Esophagus muscularis mucosa (tissue), 4 donors: ENCODE results near the gene PAM. TPM values are rescaled to one million over a fixed set of nuclear protein-coding genes. Genes with fewer than 3 reads are reported as not detected.

Experiments
- DNase-seq: peaks from one replicate; pipeline ENCODE4 v3.0.0-alpha.2; 2017; ENCODE audit errors: extremely low spot score
- H3K27ac ChIP-seq, 4 donors: fragments of 200-600 bp; sonication (generic); replicated peaks in 1 of 4; 1 replicate in 3 of 4; 2 replicates in 1 of 4; pipeline ENCODE4 v1.5.1; 2016 to 2019; ENCODE audit warnings: mild to moderate bottlenecking in 1 of 4
- H3K27me3 ChIP-seq, 4 donors: fragments of 200-600 bp; sonication (generic); one replicate each; pipeline versions ENCODE4 v1.5.1 to v1.6.0; 2016 to 2019
- H3K36me3 ChIP-seq, 4 donors: fragments of 200-600 bp; sonication (generic); one replicate each; pipeline ENCODE4 v1.5.1; 2016 to 2019
- H3K4me1 ChIP-seq, 4 donors: fragments of 200-600 bp; sonication (generic); one replicate each; pipeline ENCODE4 v1.5.1; 2016 to 2019
- H3K4me3 ChIP-seq, 4 donors: fragments of 200-600 bp; sonication (generic); 1 replicate in 2 of 4; 2 replicates in 2 of 4; pipeline ENCODE4 v1.5.1; 2016 to 2019; ENCODE audit warnings: mild to moderate bottlenecking in 4 of 4, moderate library complexity in 1 of 4
- H3K9me3 ChIP-seq, 4 donors: fragments of 200-600 bp; sonication (generic); 1 replicate in 3 of 4; 2 replicates in 1 of 4; pipeline ENCODE4 v1.5.1; 2016 to 2019
- EP300 ChIP-seq: sonication (generic); formaldehyde crosslinking; IDR thresholded peaks from one replicate; pipeline ENCODE4 v1.6.1; 2017; ENCODE audit warnings: antibody characterized with exemption
- POLR2A ChIP-seq: fragments of 450-650 bp; IDR thresholded peaks from one replicate; pipeline ENCODE4 v1.6.1; 2017; ENCODE audit warnings: antibody characterized with exemption, moderate library complexity, mild to moderate bottlenecking, low read depth
- POLR2AphosphoS5 ChIP-seq, 2 donors: sonication (generic); formaldehyde crosslinking; IDR thresholded peaks; one replicate each; pipeline ENCODE4 v1.6.1; 2017; ENCODE audit warnings: antibody characterized with exemption in 2 of 2
- WGBS: methylation state at CpG from one replicate; pipeline ENCODE4 v1.1.5; 2018; 5-methylcytosine and 5-hydroxymethylcytosine counted together
- intact Hi-C: fragments of 100-400 bp; cut with DNase I; formaldehyde crosslinking; loops from one replicate; pipeline ENCODE4 v1.15.1; 2023
- total RNA-seq, 4 donors: library from RNA; depleted of rRNA; stranded (reverse); fragments of >200 nt; gene quantifications; one replicate each; pipeline versions ENCODE4 v1.1.0 to v1.2.1, GENCODE V29; 2016
- TF ChIP-seq, protein P1 (sequence below), 3 experiments: fragments of 200-600 bp in 2 of 3; fragments of 450-650 bp in 1 of 3; sonication (generic) in 2 of 3; IDR thresholded peaks; one replicate each; pipeline ENCODE4 v1.5.1; 2017 to 2019; ENCODE audit warnings: antibody characterized with exemption in 3 of 3, mild to moderate bottlenecking in 2 of 3, moderate library complexity in 1 of 3

PAM gene
- total RNA-seq, 4 donors from 2014 or later, result 212 to 250 (median 227) TPM

DNA sequence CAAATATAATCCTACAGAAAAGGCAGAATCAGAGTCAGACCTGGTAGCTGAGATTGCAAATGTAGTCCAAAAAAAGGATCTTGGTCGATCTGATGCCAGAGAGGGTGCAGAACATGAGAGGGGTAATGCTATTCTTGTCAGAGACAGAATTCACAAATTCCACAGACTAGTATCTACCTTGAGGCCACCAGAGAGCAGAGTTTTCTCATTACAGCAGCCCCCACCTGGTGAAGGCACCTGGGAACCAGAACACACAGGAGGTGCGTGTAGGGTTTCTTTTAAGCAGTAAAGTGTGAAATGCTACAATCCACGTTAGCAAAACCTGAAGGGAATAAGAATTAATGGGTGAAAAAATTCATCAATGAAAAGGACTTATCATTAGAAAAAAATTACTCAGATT, 219.1 kb downstream of the PAM start:
- TF ChIP-seq, protein P1, sequence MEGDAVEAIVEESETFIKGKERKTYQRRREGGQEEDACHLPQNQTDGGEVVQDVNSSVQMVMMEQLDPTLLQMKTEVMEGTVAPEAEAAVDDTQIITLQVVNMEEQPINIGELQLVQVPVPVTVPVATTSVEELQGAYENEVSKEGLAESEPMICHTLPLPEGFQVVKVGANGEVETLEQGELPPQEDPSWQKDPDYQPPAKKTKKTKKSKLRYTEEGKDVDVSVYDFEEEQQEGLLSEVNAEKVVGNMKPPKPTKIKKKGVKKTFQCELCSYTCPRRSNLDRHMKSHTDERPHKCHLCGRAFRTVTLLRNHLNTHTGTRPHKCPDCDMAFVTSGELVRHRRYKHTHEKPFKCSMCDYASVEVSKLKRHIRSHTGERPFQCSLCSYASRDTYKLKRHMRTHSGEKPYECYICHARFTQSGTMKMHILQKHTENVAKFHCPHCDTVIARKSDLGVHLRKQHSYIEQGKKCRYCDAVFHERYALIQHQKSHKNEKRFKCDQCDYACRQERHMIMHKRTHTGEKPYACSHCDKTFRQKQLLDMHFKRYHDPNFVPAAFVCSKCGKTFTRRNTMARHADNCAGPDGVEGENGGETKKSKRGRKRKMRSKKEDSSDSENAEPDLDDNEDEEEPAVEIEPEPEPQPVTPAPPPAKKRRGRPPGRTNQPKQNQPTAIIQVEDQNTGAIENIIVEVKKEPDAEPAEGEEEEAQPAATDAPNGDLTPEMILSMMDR (IDR thresholded peaks at IDR 0.05), result no peak
- TF ChIP-seq POLR2AphosphoS5 (IDR thresholded peaks at IDR 0.05) (no peak), EP300 (no peak), POLR2A (no peak)
- no peak overlapping the region for H3K4me3 ChIP-seq
- DNase-seq, result no peak
- peaks cover 0 to 14% (median 4%) of the 10 kb centered on the region in 4 donors for H3K36me3 ChIP-seq
- no peaks in the 10 kb centered on the region for H3K27me3 ChIP-seq
- intact Hi-C loops, result no loop called here
- WGBS, result 94% methylated on average over 3 of the region's 3 CpGs
- H3K9me3 ChIP-seq, result no peaks in the 10 kb centered on the region
- H3K4me1 ChIP-seq, result peaks cover 0 to 3% (median 0%) of the 10 kb centered on the region in 4 donors
- no peak overlapping the region for H3K27ac ChIP-seq

DNA sequence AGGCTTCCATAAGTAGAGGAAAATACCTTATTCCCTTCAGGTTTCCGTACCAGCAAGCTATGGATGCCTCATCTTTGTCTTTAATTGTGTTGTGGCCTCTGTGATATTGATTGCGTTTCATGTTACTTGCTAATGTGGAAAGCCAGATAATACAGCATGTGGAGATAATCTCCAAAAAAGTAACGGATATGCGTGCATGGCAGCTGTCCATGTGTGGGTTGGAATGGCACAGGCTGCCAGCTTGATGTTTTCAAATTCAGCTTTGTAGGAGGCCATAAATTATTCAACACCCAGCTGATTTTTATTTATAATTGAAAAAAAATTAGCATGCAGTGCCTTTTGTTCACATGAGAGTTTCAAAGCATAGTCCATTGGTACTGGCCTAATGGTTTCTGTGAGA, 219.9 kb downstream of the PAM start:
- no peak overlapping the region for H3K27ac ChIP-seq
- no peaks in the 10 kb centered on the region for H3K27me3 ChIP-seq
- DNase-seq, result no peak
- no peak overlapping the region for H3K4me3 ChIP-seq
- TF ChIP-seq POLR2A, result no peak
- no peaks in the 10 kb centered on the region for H3K9me3 ChIP-seq
- peaks cover 0 to 3% (median 0%) of the 10 kb centered on the region in 4 donors for H3K4me1 ChIP-seq
- peaks cover 0 to 14% (median 4%) of the 10 kb centered on the region in 4 donors for H3K36me3 ChIP-seq
- intact Hi-C loops, result no loop called here
- 90% methylated on average over 4 of the region's 4 CpGs for WGBS

DNA sequence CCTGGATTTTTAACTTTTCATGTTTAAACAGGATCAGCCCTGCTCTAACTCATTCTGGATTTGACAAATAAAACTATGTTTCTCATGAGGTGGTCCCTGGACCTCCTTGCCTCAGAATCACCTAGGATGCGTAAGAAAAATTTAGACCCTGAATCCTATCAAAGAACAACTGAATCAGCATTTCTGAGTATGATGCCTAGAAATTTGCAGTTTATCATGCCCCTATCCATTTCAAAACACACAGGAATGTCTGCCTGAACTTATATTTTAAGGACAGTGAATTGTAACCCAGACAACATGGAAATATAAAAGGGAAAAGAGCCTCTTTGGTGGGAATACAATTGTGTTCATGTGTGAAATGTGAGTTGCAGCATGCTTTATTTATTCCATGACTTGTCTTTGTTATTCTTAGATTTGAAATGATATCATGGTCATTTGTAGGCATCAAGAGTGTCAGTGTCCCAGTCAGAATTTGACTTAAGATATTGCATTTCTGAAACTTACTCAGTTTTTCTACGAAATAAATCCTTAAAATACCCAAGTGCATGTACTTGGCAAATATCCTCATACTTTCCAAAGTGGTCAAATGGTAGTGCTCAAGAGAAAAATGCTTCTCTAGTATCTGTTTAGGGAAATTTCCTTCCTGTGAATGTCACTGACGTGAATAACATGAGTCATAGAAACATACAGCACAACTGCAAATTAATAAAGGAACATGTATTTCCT, 220.5 kb downstream of the PAM start:
- no peak overlapping the region for H3K27ac ChIP-seq
- intact Hi-C loops, result no loop called here

DNA sequence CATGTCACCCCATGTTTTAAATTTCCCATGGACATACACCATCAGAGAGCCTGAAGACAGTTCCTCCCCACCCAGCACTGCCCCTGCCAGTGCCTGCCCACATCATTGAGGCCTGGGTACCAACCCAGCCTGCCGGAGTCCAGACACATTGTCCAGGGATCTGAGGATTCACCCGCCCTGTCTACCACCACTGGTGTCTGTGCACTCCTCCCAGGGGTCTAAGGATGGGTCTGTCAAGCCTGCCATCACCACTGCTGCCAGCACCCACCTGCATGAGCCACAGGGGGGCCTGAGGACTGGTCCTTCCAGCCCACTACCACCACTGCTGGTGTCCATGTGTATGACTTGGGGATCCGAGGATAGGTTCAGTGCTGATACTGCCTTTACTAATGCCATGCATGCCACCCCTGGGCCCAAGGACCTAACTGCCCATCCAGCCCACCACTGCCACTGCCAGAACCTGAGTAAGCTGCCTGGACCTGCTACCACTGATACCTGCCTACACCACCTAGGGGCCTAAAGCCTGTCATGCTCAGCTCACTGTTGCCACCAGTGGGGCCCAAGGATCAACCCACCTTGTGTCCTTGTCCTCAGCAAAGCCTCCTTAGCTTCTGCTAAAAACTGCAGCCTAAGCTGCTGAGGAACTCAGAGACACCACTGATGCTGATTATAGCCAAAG, 227.0 kb downstream of the PAM start:
- Histone ChIP-seq H3K4me3 (no peak overlapping the region), H3K27ac (no peak overlapping the region), H3K36me3 (peaks cover 0 to 19% (median 8%) of the 10 kb centered on the region in 4 donors), H3K4me1 (no peaks in the 10 kb centered on the region), H3K27me3 (no peaks in the 10 kb centered on the region), H3K9me3 (no peaks in the 10 kb centered on the region)
- no peak for DNase-seq
- TF ChIP-seq, protein P1 (IDR thresholded peaks at IDR 0.05), result no peak
- no peak for TF ChIP-seq EP300
- TF ChIP-seq POLR2A, result no peak
- TF ChIP-seq POLR2AphosphoS5 (IDR thresholded peaks at IDR 0.05), result no peak
- WGBS, result 100% methylated on average over 2 of the region's 3 CpGs
- intact Hi-C loops, result no loop called here

More for the DNA sequence above, 220.5 kb downstream of the PAM start:
- Histone ChIP-seq H3K4me3 (no peak overlapping the region), H3K9me3 (no peaks in the 10 kb centered on the region), H3K36me3 (peaks cover 0 to 14% (median 4%) of the 10 kb centered on the region in 4 donors), H3K27me3 (no peaks in the 10 kb centered on the region), H3K4me1 (peaks cover 0 to 3% (median 0%) of the 10 kb centered on the region in 4 donors)
- no peak for DNase-seq
- 78% methylated on average over 3 of the region's 3 CpGs for WGBS
- TF ChIP-seq, protein P1 (IDR thresholded peaks at IDR 0.05), result no peak
- no peak for TF ChIP-seq POLR2AphosphoS5 (IDR thresholded peaks at IDR 0.05)
- no peak for TF ChIP-seq POLR2A
- no peak for TF ChIP-seq EP300

DNA sequence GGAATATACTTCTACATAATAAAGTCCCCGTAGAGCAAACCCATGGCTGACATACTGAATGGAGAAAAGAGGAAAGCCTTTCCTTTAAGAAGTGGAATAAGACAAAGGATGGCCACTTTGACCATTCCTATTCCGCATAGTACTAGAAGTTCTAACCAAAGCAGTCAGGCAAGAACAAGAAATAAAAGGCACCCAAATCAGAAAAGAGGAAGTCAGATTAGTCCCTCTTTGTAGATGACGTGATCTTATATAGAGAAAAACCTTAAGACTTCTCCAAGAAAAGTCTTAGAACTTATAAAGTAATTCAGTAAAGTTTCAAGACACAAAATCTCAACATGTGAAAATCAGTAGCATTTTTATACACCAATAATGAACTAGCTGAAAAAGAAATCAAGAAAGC, 231.0 kb downstream of the PAM start:
- Histone ChIP-seq H3K36me3 (peaks cover 0 to 11% (median 8%) of the 10 kb centered on the region in 4 donors), H3K27ac (no peak overlapping the region), H3K9me3 (no peaks in the 10 kb centered on the region), H3K4me1 (no peaks in the 10 kb centered on the region), H3K27me3 (no peaks in the 10 kb centered on the region), H3K4me3 (no peak overlapping the region)
- no peak for DNase-seq
- intact Hi-C loops, result no loop called here
- WGBS, result 91% methylated on average over 3 of the region's 3 CpGs
- TF ChIP-seq POLR2AphosphoS5 (IDR thresholded peaks at IDR 0.05), result no peak
- TF ChIP-seq, protein P1 (IDR thresholded peaks at IDR 0.05), result no peak
- TF ChIP-seq EP300, result no peak
- TF ChIP-seq POLR2A, result no peak
